Gastroesophageal sphincter (tissue), 3 donors: ENCODE results near the gene RIBC1.

Experiments used
- CTCF ChIP-seq, 4 experiments: fragments of 200-600 bp in 2 of 4; fragments of 450-650 bp in 2 of 4; sonication (generic) in 1 of 4; IDR thresholded peaks; one replicate each; pipeline ENCODE4 v1.5.1; 2017 to 2019; ENCODE audit warnings: antibody characterized with exemption in 4 of 4, mild to moderate bottlenecking in 2 of 4, moderate library complexity in 2 of 4
- EP300 ChIP-seq: sonication (generic); formaldehyde crosslinking; IDR thresholded peaks from one replicate; pipeline ENCODE4 v1.6.1; 2017; ENCODE audit warnings: antibody characterized with exemption, mild to moderate bottlenecking
- POLR2A ChIP-seq, 2 donors: fragments of 450-650 bp; IDR thresholded peaks; one replicate each; pipeline ENCODE4 v1.6.1; 2017; ENCODE audit warnings: antibody characterized with exemption in 2 of 2, mild to moderate bottlenecking in 2 of 2, moderate library complexity in 1 of 2
- POLR2AphosphoS5 ChIP-seq: sonication (generic); formaldehyde crosslinking; IDR thresholded peaks from one replicate; pipeline ENCODE4 v1.6.1; 2017; ENCODE audit warnings: antibody characterized with exemption

GRCh38 chrX:53441531-53442321 is 19.1 kb downstream of the RIBC1 start:
- peak in 1 of 2 donors; percentile 10 for TF ChIP-seq POLR2A (IDR thresholded peaks at IDR 0.05)
- TF ChIP-seq CTCF (IDR thresholded peaks at IDR 0.05): no peak
- TF ChIP-seq POLR2AphosphoS5: no peak
- no peak for TF ChIP-seq EP300
